K562 (cell line): Measurements from ENCODE around the gene ZNF627. TPM values are rescaled to one million over a fixed set of nuclear protein-coding genes. Genes with fewer than 3 reads are reported as not detected.

Experiments
- ATF1 ChIP-seq, 2 experiments: fragments of 450-650 bp in 1 of 2; IDR thresholded peaks; 2 replicates each; pipeline ENCODE4 v1.6.1; 2016; ENCODE audit warnings: missing compliant biosample characterization in 1 of 2, missing genetic modification characterization in 1 of 2
- BRD4 ChIP-seq: fragments of 200-600 bp; sonication (generic); IDR thresholded peaks from 2 replicates; pipeline ENCODE4 v1.6.1; 2017; ENCODE audit warnings: inconsistent platforms
- CREB1 ChIP-seq, 2 experiments: sonication (generic) in 1 of 2; formaldehyde crosslinking in 1 of 2; IDR thresholded peaks; 2 replicates each; pipeline versions ENCODE4 v1.6.1 to v1.8.0; 2012 to 2022; ENCODE audit warnings: inconsistent platforms in 1 of 2, mild to moderate bottlenecking in 1 of 2, missing genetic modification reagents in 1 of 2, moderate library complexity in 1 of 2
- GATAD2B ChIP-seq: fragments of 450-650 bp; IDR thresholded peaks from 2 replicates; pipeline ENCODE4 v1.6.1; 2017; ENCODE audit warnings: mild to moderate bottlenecking, borderline replicate concordance
- GTF2A2 ChIP-seq: IDR thresholded peaks from 2 replicates; pipeline ENCODE4 v1.6.1; 2016; ENCODE audit warnings: mild to moderate bottlenecking, missing genetic modification characterization, missing compliant biosample characterization
- GTF2F1 ChIP-seq: IDR thresholded peaks from 2 replicates; pipeline ENCODE4 v1.6.1; 2011; ENCODE audit warnings: low read depth, low read length, improper control_type of control experiment
- HDAC6 ChIP-seq: IDR thresholded peaks from 2 replicates; pipeline ENCODE4 v1.6.1; 2012; ENCODE audit warnings: low read depth, mild to moderate bottlenecking, control low read depth, inconsistent platforms, low read length, moderate library complexity
- HMG20B ChIP-seq: fragments of 250-450 bp; sonication (Bioruptor Pico); IDR thresholded peaks from 2 replicates; pipeline ENCODE4 v1.5.0; 2021; ENCODE audit warnings: mild to moderate bottlenecking
- IRF2 ChIP-seq: sonication (generic); formaldehyde crosslinking; IDR thresholded peaks from 2 replicates; pipeline ENCODE4 v1.8.1; 2022; ENCODE audit warnings: mild to moderate bottlenecking, missing genetic modification reagents
- KDM5B ChIP-seq: fragments of 200-600 bp; sonication (generic); IDR thresholded peaks from 2 replicates; pipeline ENCODE4 v1.6.1; 2012; ENCODE audit warnings: low read depth, mild to moderate bottlenecking, moderate library complexity, low read length, control low read depth, inconsistent platforms; ENCODE audit not compliant: insufficient replicate concordance
- NONO ChIP-seq, 2 experiments: fragments of 200-400 bp in 1 of 2; fragments of 450-650 bp in 1 of 2; formaldehyde crosslinking in 1 of 2; IDR thresholded peaks; 2 replicates each; pipeline ENCODE4 v1.6.1; 2017; ENCODE audit warnings: low read depth in 2 of 2, mild to moderate bottlenecking in 2 of 2, moderate library complexity in 2 of 2, low read length in 1 of 2
- RBM15 ChIP-seq: fragments of 200-400 bp; formaldehyde crosslinking; IDR thresholded peaks from 2 replicates; pipeline ENCODE4 v1.6.1; 2018; ENCODE audit warnings: mild to moderate bottlenecking, low read length, moderate library complexity; ENCODE audit not compliant: insufficient read depth
- RHOXF2B ChIP-seq: fragments of 250-450 bp; sonication (Bioruptor Pico); conservative IDR thresholded peaks from 2 replicates; pipeline ENCODE4 v1.5.1; 2021
- SIN3A ChIP-seq, 2 experiments: fragments of 150-350 bp in 1 of 2; IDR thresholded peaks; 2 replicates each; pipeline ENCODE4 v1.6.1; 2011 to 2016; ENCODE audit warnings: borderline replicate concordance in 2 of 2, low read depth in 2 of 2, low read length in 2 of 2, mild to moderate bottlenecking in 2 of 2, moderate library complexity in 2 of 2; ENCODE audit not compliant: control insufficient read depth in 1 of 2
- SMAD2 ChIP-seq: fragments of 150-350 bp; IDR thresholded peaks from 2 replicates; pipeline ENCODE4 v1.6.1; 2014; ENCODE audit warnings: low read depth, mild to moderate bottlenecking, low read length
- SMAD4 ChIP-seq: fragments of 250-450 bp; sonication (Bioruptor Pico); conservative IDR thresholded peaks from 2 replicates; pipeline ENCODE4 v1.8.0; 2021; ENCODE audit warnings: inconsistent platforms, mild to moderate bottlenecking, moderate library complexity
- TBP ChIP-seq: optimal IDR thresholded peaks from 2 replicates; pipeline ENCODE3; 2011; ENCODE audit warnings: low read depth, low read length, improper control_type of control experiment
- ZNF12 ChIP-seq: sonication (generic); formaldehyde crosslinking; IDR thresholded peaks from 2 replicates; pipeline ENCODE4 v1.4.0; 2020; ENCODE audit warnings: mild to moderate bottlenecking, missing genetic modification reagents
- ZNF133 ChIP-seq: fragments of 250-450 bp; sonication (Bioruptor Pico); IDR thresholded peaks from 2 replicates; pipeline ENCODE4 v1.4.0; 2020; ENCODE audit warnings: mild to moderate bottlenecking
- ZNF146 ChIP-seq: IDR thresholded peaks from one replicate; pipeline ENCODE4 v1.6.1; 2018; ENCODE audit warnings: missing compliant biosample characterization; ENCODE audit not compliant: unreplicated experiment
- ZNF384 ChIP-seq: IDR thresholded peaks from 2 replicates; pipeline ENCODE4 v1.6.1; 2012; ENCODE audit warnings: low read depth, low read length, improper control_type of control experiment
- ZNF717 ChIP-seq: fragments of 250-450 bp; sonication (Bioruptor Pico); IDR thresholded peaks from 2 replicates; pipeline ENCODE4 v1.5.0; 2021
- polyA plus RNA-seq, 8 experiments: library from polyadenylated mRNA; depleted of rRNA in 4 of 8; stranded (reverse) in 5 of 8; unstranded in 3 of 8; fragments of >200 nt; fragmentation: Nextera tagmentation in 2 of 8; fragmentation: Illumina TruSeq in 1 of 8; extraction: Ambion mirVana in 2 of 8; extraction: Trizol in 1 of 8; gene quantifications; 2 replicates each; pipeline versions ENCODE4 v1.2.1 to v1.2.3, GENCODE V29; 2011 to 2014; ENCODE audit warnings: inconsistent platforms in 1 of 8, missing spikeins in 1 of 8
- total RNA-seq, 7 experiments: library from RNA; depleted of rRNA in 6 of 7; stranded (reverse); fragments of >200 nt in 6 of 7; fragmentation: Illumina TruSeq in 2 of 7; extraction: Trizol in 2 of 7; gene quantifications; 2 replicates each; pipeline versions ENCODE4 v1.2.1 to v1.2.3, GENCODE V29; 2011 to 2021; ENCODE audit warnings: low replicate concordance in 1 of 7
- TF ChIP-seq, protein P1 (sequence below): sonication (generic); formaldehyde crosslinking; IDR thresholded peaks from 2 replicates; pipeline ENCODE4 v1.8.1; 2022; ENCODE audit warnings: missing genetic modification reagents
- TF ChIP-seq, protein P2 (sequence below): fragments of 450-650 bp; formaldehyde crosslinking; IDR thresholded peaks from 2 replicates; pipeline ENCODE4 v1.4.0; 2022; ENCODE audit warnings: missing genetic modification characterization
- TF ChIP-seq, protein P3 (sequence below): fragments of 250-450 bp; sonication (Bioruptor Pico); IDR thresholded peaks from 2 replicates; pipeline ENCODE4 v1.8.0; 2022; ENCODE audit warnings: inconsistent platforms, mild to moderate bottlenecking, moderate library complexity, borderline replicate concordance
- TF ChIP-seq, protein P4 (sequence below): sonication (generic); formaldehyde crosslinking; IDR thresholded peaks from 2 replicates; pipeline ENCODE4 v1.8.0; 2022; ENCODE audit warnings: mild to moderate bottlenecking, low read depth, missing genetic modification reagents

Gene ZNF627
- total and polyA plus RNA-seq, 9 of the 15 experiments (the other 6 are each of a cell fraction or from before 2014, with no cell fraction given), result 6.4 to 19.9 (median 10.6) TPM

DNA sequence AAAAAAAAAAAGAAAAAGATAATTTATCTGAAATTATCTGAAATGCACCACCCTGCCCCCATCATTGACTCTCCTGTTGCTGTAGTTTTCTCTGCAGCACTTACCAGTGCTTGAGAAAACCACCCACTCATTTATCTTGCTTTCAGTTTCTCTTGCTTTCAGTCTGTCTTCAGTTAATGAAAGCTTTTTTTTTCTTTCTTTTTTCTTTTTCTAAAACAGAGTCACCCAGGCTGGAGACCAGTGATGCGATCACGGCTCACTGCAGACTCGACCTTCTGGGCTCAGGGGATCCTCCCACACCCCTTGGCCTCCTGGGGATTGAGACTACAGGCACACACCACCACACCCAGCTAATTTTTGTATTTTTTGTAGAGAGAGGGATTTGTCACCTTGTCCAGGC lies 15.5 kb upstream of the ZNF627 start (continued):
- TF ChIP-seq, protein P1, sequence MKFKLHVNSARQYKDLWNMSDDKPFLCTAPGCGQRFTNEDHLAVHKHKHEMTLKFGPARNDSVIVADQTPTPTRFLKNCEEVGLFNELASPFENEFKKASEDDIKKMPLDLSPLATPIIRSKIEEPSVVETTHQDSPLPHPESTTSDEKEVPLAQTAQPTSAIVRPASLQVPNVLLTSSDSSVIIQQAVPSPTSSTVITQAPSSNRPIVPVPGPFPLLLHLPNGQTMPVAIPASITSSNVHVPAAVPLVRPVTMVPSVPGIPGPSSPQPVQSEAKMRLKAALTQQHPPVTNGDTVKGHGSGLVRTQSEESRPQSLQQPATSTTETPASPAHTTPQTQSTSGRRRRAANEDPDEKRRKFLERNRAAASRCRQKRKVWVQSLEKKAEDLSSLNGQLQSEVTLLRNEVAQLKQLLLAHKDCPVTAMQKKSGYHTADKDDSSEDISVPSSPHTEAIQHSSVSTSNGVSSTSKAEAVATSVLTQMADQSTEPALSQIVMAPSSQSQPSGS (CRISPR knock-in tag), result no peak
- TF ChIP-seq ZNF717 (CRISPR knock-in tag) (no peak), IRF2 (CRISPR knock-in tag) (no peak), NONO (IDR thresholded peaks at IDR 0.05; ENCODE audit: low read depth in 2 of 2, low read length in 1 of 2) (no peak), RBM15 (no peak), HMG20B (CRISPR knock-in tag) (no peak), RHOXF2B (CRISPR knock-in tag) (no peak), SMAD4 (no peak), GATAD2B (no peak), GTF2A2 (tag) (no peak), ZNF146 (no peak), CREB1 (IDR thresholded peaks at IDR 0.05) (no peak), CREB1 (CRISPR knock-in tag; IDR thresholded peaks at IDR 0.05) (no peak), GTF2F1 (no peak), SMAD2 (no peak), BRD4 (no peak), TBP (no peak), SIN3A (IDR thresholded peaks at IDR 0.05; ENCODE audit: borderline replicate concordance in 2 of 2, control insufficient read depth in 1 of 2, low read depth in 2 of 2, low read length in 2 of 2) (no peak), KDM5B (no peak), ZNF12 (no peak), HDAC6 (no peak), ATF1 (CRISPR knock-in tag; IDR thresholded peaks at IDR 0.05) (no peak), ATF1 (tag; IDR thresholded peaks at IDR 0.05) (no peak; the same call in 1 of the 2 replicates), ZNF133 (no peak), ZNF384 (peak; percentile 58)
- TF ChIP-seq, protein P2, sequence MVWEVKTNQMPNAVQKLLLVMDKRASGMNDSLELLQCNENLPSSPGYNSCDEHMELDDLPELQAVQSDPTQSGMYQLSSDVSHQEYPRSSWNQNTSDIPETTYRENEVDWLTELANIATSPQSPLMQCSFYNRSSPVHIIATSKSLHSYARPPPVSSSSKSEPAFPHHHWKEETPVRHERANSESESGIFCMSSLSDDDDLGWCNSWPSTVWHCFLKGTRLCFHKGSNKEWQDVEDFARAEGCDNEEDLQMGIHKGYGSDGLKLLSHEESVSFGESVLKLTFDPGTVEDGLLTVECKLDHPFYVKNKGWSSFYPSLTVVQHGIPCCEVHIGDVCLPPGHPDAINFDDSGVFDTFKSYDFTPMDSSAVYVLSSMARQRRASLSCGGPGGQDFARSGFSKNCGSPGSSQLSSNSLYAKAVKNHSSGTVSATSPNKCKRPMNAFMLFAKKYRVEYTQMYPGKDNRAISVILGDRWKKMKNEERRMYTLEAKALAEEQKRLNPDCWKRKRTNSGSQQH (CRISPR knock-in tag), result no peak
- TF ChIP-seq, protein P3, sequence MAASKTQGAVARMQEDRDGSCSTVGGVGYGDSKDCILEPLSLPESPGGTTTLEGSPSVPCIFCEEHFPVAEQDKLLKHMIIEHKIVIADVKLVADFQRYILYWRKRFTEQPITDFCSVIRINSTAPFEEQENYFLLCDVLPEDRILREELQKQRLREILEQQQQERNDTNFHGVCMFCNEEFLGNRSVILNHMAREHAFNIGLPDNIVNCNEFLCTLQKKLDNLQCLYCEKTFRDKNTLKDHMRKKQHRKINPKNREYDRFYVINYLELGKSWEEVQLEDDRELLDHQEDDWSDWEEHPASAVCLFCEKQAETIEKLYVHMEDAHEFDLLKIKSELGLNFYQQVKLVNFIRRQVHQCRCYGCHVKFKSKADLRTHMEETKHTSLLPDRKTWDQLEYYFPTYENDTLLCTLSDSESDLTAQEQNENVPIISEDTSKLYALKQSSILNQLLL, result no peak
- TF ChIP-seq, protein P4, sequence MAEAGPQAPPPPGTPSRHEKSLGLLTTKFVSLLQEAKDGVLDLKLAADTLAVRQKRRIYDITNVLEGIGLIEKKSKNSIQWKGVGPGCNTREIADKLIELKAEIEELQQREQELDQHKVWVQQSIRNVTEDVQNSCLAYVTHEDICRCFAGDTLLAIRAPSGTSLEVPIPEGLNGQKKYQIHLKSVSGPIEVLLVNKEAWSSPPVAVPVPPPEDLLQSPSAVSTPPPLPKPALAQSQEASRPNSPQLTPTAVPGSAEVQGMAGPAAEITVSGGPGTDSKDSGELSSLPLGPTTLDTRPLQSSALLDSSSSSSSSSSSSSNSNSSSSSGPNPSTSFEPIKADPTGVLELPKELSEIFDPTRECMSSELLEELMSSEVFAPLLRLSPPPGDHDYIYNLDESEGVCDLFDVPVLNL (CRISPR knock-in tag), result no peak
